Central memory CD4-positive, alpha-beta T cell (primary cell): ENCODE measurements around the gene CUBN.
A peak's percentile ranks its signal among the peaks of the same experiment; 100 is the strongest.

Experiments used
- DNase-seq: peaks from one replicate; pipeline ENCODE4 v3.0.0; 2022

Gene CUBN

GRCh38 chr10:16984242-16984641, 145.4 kb downstream of the CUBN start:
- DNase-seq, result no peak

- no peak for DNase-seq
These were observed 152.8 kb downstream of the CUBN start for GRCh38 chr10:16976803-16977202.

DNA sequence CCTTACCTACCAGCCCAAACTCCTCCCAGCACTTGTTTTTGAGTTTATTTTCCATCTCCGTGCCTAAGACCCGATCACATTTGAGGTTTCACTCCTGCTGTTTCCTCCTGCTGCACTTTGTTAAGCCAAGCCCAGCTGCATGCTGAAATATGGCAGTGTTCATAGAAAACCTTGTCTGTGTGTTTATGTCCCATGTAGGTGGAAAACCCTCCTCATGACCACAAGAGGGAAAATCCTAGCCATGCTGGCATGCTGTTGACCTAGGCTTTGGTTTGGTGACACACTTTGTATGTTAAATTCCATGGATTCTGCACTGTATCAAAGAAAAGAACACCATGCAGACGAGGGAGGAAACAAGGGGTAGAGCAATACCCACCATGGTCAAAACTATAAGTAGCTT, 154.4 kb downstream of the CUBN start:
- no peak for DNase-seq

GRCh38 chr10:16968416-16969041, 161.1 kb downstream of the CUBN start:
- DNase-seq, result no peak

DNA sequence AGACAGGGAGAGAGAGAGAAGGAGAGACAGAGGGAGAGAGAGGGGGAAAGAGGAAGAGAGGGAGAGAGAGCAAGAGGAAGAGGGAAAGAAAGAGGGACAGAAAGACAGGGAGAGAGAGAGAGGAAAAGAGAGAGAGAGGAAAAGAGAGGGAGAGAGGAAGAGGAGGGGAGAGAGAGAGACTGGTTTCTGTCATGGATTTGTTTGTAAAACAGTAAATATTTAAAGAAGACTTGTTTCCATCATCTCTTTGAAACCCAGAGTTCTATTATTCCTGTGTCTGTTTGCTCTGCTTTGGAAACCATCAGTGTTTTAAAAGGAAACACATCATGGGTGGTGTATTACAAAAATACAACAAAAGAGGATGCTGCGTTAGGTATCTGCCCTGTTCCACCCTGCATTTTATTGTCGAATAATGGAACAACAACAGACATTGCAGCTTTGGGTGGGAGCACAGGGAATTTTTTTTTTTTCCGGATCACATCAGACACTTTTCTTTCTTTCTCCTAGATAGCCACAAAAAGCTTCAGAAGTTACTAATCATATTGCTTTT, 161.7 kb downstream of the CUBN start:
- no peak for DNase-seq

- DNase-seq, result no peak
These were observed 162.4 kb downstream of the CUBN start for GRCh38 chr10:16966991-16967865.

GRCh38 chr10:16965740-16966447, 163.7 kb downstream of the CUBN start:
- DNase-seq, result no peak

DNA sequence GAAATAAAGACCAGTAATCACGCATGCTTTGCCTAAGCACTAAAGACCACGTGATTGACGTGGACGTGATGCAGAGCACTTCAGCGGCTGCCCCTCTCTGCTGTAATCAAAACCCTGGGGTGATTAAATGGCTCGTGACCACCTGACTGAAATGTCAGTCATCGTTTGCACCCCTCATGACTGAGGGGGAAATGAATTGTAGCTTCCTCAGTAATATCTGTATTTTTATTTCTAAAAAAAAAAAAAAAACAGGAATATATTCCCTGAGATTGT, 164.3 kb downstream of the CUBN start:
- no peak for DNase-seq

GRCh38 chr10:16964576-16965343, 164.9 kb downstream of the CUBN start:
- DNase-seq, result no peak

- no peak for DNase-seq
These were observed 169.1 kb downstream of the CUBN start for GRCh38 chr10:16960551-16960950.

DNA sequence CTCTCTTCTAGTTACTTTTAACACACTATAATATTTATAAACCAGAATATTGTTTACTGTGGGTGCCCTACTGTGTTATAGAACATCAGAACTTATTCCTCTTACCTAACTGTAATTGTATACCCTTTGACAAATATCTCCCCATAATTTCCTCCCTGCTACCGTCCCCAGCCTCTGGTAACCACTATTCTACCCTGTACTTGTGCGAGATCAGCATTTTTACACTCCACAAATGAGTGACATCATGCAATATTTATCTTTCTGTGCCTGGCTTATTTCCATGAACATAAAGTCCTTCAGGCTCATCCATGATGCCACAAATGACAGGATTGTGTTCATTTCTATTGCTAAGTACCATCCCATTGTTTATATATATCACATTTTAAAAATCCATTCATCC, 172.6 kb downstream of the CUBN start:
- no peak for DNase-seq

DNA sequence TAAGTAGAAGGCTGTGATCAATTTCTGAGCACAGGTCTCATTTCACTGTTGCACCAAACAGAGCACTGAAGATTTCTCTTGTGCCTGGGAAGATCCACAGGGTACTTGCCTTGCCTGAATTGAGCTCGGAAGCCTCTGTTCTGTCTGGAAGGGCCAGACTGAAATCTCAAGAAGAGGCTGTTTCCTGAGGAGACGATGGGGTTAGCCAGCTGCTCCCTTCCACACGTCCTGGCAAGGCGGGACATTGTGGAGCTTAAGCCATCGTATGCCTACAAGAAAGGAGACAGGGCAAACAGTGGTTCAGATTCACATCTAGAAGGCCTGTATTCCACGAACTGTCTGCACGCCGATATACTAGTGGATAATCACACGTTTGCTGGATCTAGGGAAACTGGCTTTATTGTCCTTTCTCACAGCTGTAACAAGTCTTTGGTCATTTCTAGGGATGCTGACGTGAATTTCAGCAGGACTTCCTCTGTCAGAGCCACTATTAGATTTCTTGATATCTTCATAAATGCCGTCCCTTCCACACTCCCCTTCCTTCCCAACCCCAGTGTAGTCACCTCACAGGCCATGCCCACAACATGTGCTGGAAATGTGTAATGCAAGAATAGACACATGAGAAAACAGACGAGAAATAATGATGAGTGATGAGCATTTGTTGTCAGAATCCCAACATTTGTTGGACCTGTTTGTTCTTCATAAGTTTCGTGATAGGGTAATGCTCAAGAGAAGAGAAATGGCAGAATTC, 175.2 kb downstream of the CUBN start:
- DNase-seq, result no peak

DNA sequence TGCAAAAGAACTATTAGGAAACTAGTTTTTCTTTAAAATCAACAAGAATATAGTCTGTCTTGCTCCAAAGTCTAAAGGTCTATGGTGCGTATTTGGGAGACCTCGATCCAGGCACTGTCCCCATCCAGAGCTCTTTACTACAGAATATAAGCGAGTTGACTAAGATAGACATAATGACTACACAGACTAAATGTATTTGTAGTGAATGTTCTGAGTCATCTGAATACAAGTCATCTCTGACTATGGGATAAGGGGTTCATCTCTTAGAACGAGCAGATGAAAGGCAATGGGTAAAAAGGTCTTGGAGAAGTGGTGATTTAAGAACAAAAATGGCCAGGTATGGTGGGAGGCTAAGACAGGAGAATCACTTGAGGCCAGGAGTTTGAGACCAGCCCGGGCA, 176.3 kb downstream of the CUBN start:
- DNase-seq, result no peak

- DNase-seq, result no peak
These were observed 177.0 kb downstream of the CUBN start for GRCh38 chr10:16952610-16953009.

DNA sequence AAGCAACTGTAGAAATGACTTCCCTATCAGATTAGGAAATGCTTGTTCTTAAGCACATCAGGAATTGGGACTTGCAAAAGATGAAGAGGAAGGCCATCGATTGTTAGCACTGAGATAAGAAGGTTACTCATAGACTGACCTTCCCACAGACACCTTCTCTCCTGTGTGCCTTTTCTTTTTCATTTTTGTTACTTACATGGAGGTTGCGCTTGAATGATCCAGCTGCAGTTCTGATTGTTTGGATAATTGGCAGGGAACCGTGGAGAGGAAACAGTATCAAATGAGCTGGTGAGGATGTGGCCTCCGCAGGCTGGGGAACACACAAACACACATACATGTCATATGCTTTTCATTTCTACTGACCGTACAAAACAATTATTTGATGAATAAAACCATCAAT, 177.5 kb downstream of the CUBN start:
- no peak for DNase-seq

- DNase-seq, result no peak
These were observed 178.7 kb downstream of the CUBN start for GRCh38 chr10:16950656-16951601.

DNA sequence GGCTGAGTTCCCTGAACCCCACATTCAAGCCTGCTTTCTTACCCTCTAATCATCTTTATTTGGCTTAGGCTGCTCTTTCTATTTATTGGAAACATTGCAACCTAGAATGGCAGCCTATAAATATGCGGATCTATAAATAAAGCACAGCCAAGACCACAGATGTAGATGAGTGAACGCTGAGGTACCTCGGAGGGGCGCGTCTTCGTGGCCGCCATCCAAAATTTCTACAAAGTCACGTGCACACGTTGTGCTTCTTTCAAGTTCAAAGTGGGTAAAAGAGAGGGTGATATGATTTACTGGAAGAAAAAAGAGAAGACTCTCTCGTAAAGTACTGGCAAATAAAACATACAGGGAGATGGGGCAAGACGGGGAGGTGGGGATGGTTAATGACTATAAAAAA, 179.8 kb downstream of the CUBN start:
- no peak for DNase-seq

DNA sequence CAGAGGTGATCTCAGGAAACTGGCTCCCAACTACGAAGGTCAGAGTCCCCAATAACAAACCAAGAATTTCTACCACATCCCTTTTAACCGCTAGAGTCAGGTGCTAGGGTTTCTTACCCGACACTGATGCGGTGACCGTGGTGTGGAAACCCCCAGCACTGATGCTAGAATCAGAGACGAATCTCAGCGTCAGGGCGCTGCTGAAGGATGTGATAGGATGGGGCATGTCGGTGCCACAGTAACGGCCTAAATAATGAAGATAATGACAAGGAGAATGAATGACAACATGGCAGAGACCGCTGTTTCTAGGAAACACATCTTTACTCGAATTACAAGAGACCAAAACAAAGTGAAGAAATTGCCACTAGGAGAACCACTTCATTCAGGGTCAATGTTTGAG, 181.2 kb downstream of the CUBN start:
- peak; percentile 69 for DNase-seq

DNA sequence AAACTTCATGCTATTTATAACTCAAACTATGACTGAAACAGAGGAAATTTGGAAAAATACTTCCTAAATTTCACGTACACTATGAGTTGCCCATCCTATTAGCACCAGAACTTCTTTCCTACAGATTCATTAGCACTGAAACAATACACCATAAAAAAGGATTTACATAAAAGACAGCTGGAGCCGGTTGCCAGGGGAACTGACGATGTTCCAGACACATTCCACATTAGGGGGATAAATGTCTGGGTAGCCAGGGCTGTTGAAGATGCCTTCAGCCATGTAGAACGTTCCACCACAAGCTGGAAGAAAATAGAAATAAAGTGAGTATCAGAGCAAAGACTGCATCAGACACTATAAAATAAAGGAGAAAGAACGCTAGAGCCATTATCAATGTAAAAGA, 182.5 kb downstream of the CUBN start:
- DNase-seq, result no peak

DNA sequence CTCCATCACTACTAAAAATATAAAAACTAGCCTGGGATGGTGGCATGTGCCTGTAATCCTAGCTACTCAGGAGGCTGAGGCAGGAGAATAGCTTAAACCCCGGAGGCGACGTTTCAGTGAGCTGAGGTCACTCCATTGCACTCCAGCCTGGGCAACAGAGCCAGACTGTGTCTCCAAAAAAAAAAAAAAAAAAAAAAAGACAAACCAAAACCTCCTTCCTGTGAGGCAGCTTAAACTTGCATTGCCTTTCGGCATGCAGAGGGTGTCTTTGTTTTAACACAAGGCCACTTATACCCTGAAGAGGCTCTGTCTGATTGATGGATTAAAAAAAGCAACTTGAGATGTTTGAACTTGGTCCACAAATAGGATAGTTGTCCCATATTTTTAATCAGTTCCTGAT, 184.0 kb downstream of the CUBN start:
- DNase-seq, result no peak

DNA sequence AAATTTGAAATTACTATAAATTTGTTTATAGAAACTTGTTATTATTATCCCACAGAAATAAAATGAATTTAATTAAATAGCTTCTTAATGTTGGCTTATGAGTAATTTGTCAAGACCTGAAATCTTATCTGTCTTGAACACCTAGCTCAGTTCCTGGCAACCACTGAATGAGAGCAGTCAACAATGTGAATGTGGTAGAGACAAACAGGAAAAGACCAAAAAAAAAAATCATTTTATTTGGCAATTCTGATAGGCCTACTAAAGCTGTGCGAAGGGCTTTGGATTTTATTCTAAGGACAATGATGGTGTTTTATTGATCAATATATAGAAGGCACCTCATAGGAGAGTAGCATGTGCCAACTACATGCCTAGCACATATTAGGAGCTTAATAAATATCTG, 184.6 kb downstream of the CUBN start:
- DNase-seq, result peak; percentile 7
